CD4-positive, CD25-positive, alpha-beta regulatory T cell (primary cell): ENCODE results near the gene TM4SF1. TPM values are rescaled to one million over a fixed set of nuclear protein-coding genes. Genes with fewer than 3 reads are reported as not detected.

ENCODE experiments used
- ATAC-seq, 2 donors: fragments of 150-1000 bp; cut with Tn5 transposase; one replicate each; pipeline ENCODE4 v1.10.0; 2021; ENCODE audit warnings: low read depth in 2 of 2, moderate number of reproducible peaks in 2 of 2, moderate library complexity in 1 of 2
- DNase-seq, 3 donors: peaks; one replicate each; pipeline versions ENCODE4 v3.0.0 to v3.0.0-alpha.2; 2012 to 2022; ENCODE audit warnings: mixed read lengths in 1 of 3
- H3K27ac ChIP-seq: one replicate; pipeline ENCODE4 v1.7.0; 2013; ENCODE audit warnings: mild to moderate bottlenecking, low read length; ENCODE audit not compliant: insufficient read depth, poor library complexity, severe bottlenecking
- H3K27me3 ChIP-seq: one replicate; pipeline ENCODE4 v1.7.0; 2013; ENCODE audit warnings: low read length; ENCODE audit not compliant: control insufficient read depth, insufficient read depth
- H3K36me3 ChIP-seq: one replicate; pipeline ENCODE4 v1.7.0; 2013; ENCODE audit warnings: mild to moderate bottlenecking, low read length, moderate library complexity; ENCODE audit not compliant: control insufficient read depth, insufficient read depth
- H3K4me1 ChIP-seq: 2 replicates; pipeline ENCODE4 v1.7.0; 2013; ENCODE audit warnings: mild to moderate bottlenecking, low read length; ENCODE audit not compliant: insufficient read depth, control insufficient read depth, poor library complexity, severe bottlenecking
- H3K4me3 ChIP-seq: one replicate; pipeline ENCODE4 v1.7.0; 2013; ENCODE audit warnings: low read depth, mild to moderate bottlenecking, low read length, moderate library complexity
- H3K9me3 ChIP-seq, 2 experiments: 1 replicate in 1 of 2; 2 replicates in 1 of 2; pipeline ENCODE4 v1.7.0; 2013; ENCODE audit warnings: low read length in 2 of 2, mild to moderate bottlenecking in 1 of 2, moderate library complexity in 1 of 2; ENCODE audit not compliant: control insufficient read depth in 2 of 2
- H3K27ac Mint-ChIP-seq, 3 donors: one replicate each; pipeline ENCODE4 v1.8.0; 2020 to 2022; ENCODE audit warnings: mild to moderate bottlenecking in 3 of 3, mixed read lengths in 3 of 3, moderate library complexity in 2 of 3
- H3K27me3 Mint-ChIP-seq: one replicate; pipeline ENCODE4 v1.8.0; 2022; ENCODE audit warnings: mild to moderate bottlenecking, mixed read lengths
- H3K36me3 Mint-ChIP-seq: one replicate; pipeline ENCODE4 v1.8.0; 2020; ENCODE audit warnings: mixed read lengths
- H3K4me1 Mint-ChIP-seq, 4 donors: one replicate each; pipeline ENCODE4 v1.8.0; 2020 to 2022; ENCODE audit warnings: mixed read lengths in 4 of 4, mild to moderate bottlenecking in 1 of 4
- H3K4me3 Mint-ChIP-seq, 4 donors: one replicate each; pipeline ENCODE4 v1.8.0; 2020 to 2022; ENCODE audit warnings: mild to moderate bottlenecking in 4 of 4, mixed read lengths in 4 of 4, moderate library complexity in 3 of 4
- H3K9me3 Mint-ChIP-seq, 7 donors: one replicate each; pipeline ENCODE4 v1.8.0; 2020 to 2022; ENCODE audit warnings: mixed read lengths in 7 of 7, mild to moderate bottlenecking in 3 of 7, moderate library complexity in 2 of 7
- polyA plus RNA-seq, 4 donors: library from polyadenylated mRNA; unstranded; fragments of 300-500 nt; fragmentation: Illumina TruSeq; gene quantifications; one replicate each; pipeline ENCODE4 v1.2.3, GENCODE V29; 2021
- total RNA-seq: library from RNA; stranded (reverse); gene quantifications from one replicate; pipeline ENCODE4 v1.2.3, GENCODE V29; 2022

Gene TM4SF1
- total and polyA plus RNA-seq, 5 donors from 2014 or later: 0.44 TPM; not detected in 4

GRCh38 chr3:149401926-149402310 is 24.5 kb upstream of the TM4SF1 start:
- Histone ChIP-seq H3K27me3 (peaks cover 2% of the 10 kb centered on the region), H3K4me3 (no peak overlapping the region), H3K4me1 (no peaks in the 10 kb centered on the region), H3K36me3 (no peaks in the 10 kb centered on the region), H3K9me3 (no peaks in the 10 kb centered on the region), H3K27ac (no peak overlapping the region)
- no peak overlapping the region for H3K27ac Mint-ChIP-seq
- H3K27me3 Mint-ChIP-seq: peaks cover 21% of the 10 kb centered on the region
- H3K4me3 Mint-ChIP-seq: no peak overlapping the region
- ATAC-seq: no peak
- DNase-seq: no peak
- H3K36me3 Mint-ChIP-seq: no peaks in the 10 kb centered on the region
- no peaks in the 10 kb centered on the region for H3K4me1 Mint-ChIP-seq
- H3K9me3 Mint-ChIP-seq: peaks cover 0 to 1% (median 0%) of the 10 kb centered on the region in 7 donors

GRCh38 chr3:149401212-149401925 is 23.9 kb upstream of the TM4SF1 start:
- H3K27ac Mint-ChIP-seq: no peak overlapping the region

GRCh38 chr3:149400645-149401044 is 23.2 kb upstream of the TM4SF1 start:
- Mint-ChIP-seq H3K4me3 (no peak overlapping the region), H3K27ac (no peak overlapping the region), H3K36me3 (no peaks in the 10 kb centered on the region), H3K27me3 (peaks cover 13% of the 10 kb centered on the region), H3K4me1 (no peaks in the 10 kb centered on the region), H3K9me3 (peaks cover 0 to 1% (median 0%) of the 10 kb centered on the region in 7 donors)
- no peak for ATAC-seq
- Histone ChIP-seq H3K27me3 (peaks cover 2% of the 10 kb centered on the region), H3K27ac (no peak overlapping the region), H3K4me1 (no peaks in the 10 kb centered on the region), H3K36me3 (no peaks in the 10 kb centered on the region), H3K9me3 (no peaks in the 10 kb centered on the region), H3K4me3 (no peak overlapping the region)
- no peak for DNase-seq

More at GRCh38 chr3:149401212-149401925, 23.9 kb upstream of the TM4SF1 start:
- Mint-ChIP-seq H3K36me3 (no peaks in the 10 kb centered on the region), H3K4me3 (no peak overlapping the region), H3K9me3 (peaks cover 0 to 1% (median 0%) of the 10 kb centered on the region in 7 donors), H3K4me1 (no peaks in the 10 kb centered on the region), H3K27me3 (peaks cover 18% of the 10 kb centered on the region)
- Histone ChIP-seq H3K36me3 (no peaks in the 10 kb centered on the region), H3K4me3 (no peak overlapping the region), H3K4me1 (no peaks in the 10 kb centered on the region), H3K9me3 (no peaks in the 10 kb centered on the region), H3K27ac (no peak overlapping the region), H3K27me3 (peaks cover 2% of the 10 kb centered on the region)
- ATAC-seq (no peak), DNase-seq (no peak)

- peaks cover 0 to 1% (median 0%) of the 10 kb centered on the region in 7 donors for H3K9me3 Mint-ChIP-seq
- Histone ChIP-seq H3K9me3 (no peaks in the 10 kb centered on the region), H3K27me3 (peaks cover 2% of the 10 kb centered on the region), H3K4me3 (no peak overlapping the region), H3K36me3 (no peaks in the 10 kb centered on the region), H3K4me1 (no peaks in the 10 kb centered on the region), H3K27ac (no peak overlapping the region)
- H3K27ac Mint-ChIP-seq: no peak overlapping the region
- H3K36me3 Mint-ChIP-seq: no peaks in the 10 kb centered on the region
- H3K4me1 Mint-ChIP-seq: no peaks in the 10 kb centered on the region
- peaks cover 8% of the 10 kb centered on the region for H3K27me3 Mint-ChIP-seq
- no peak for ATAC-seq
- DNase-seq: no peak
- no peak overlapping the region for H3K4me3 Mint-ChIP-seq
Observed at GRCh38 chr3:149398296-149398695, 20.8 kb upstream of the TM4SF1 start.

- no peaks in the 10 kb centered on the region for H3K36me3 Mint-ChIP-seq
- peaks cover 8% of the 10 kb centered on the region for H3K27me3 Mint-ChIP-seq
- H3K36me3 ChIP-seq: no peaks in the 10 kb centered on the region
- no peak overlapping the region for H3K4me3 ChIP-seq
- ATAC-seq: no peak
- H3K4me1 ChIP-seq: no peaks in the 10 kb centered on the region
- no peaks in the 10 kb centered on the region for H3K4me1 Mint-ChIP-seq
- H3K9me3 Mint-ChIP-seq: peaks cover 0 to 1% (median 0%) of the 10 kb centered on the region in 7 donors
- H3K27me3 ChIP-seq: peaks cover 2% of the 10 kb centered on the region
- no peak for DNase-seq
- H3K27ac Mint-ChIP-seq: no peak overlapping the region
- H3K27ac ChIP-seq: no peak overlapping the region
- H3K9me3 ChIP-seq: no peaks in the 10 kb centered on the region
- H3K4me3 Mint-ChIP-seq: no peak overlapping the region
Observed at GRCh38 chr3:149397528-149397927, 20.1 kb upstream of the TM4SF1 start.

GRCh38 chr3:149396476-149396875 is 19.0 kb upstream of the TM4SF1 start:
- Mint-ChIP-seq H3K27ac (no peak overlapping the region), H3K4me3 (no peak overlapping the region), H3K36me3 (no peaks in the 10 kb centered on the region), H3K27me3 (peaks cover 14% of the 10 kb centered on the region), H3K4me1 (no peaks in the 10 kb centered on the region), H3K9me3 (peaks cover 0 to 1% (median 0%) of the 10 kb centered on the region in 7 donors)
- Histone ChIP-seq H3K9me3 (no peaks in the 10 kb centered on the region), H3K27ac (no peak overlapping the region), H3K4me1 (no peaks in the 10 kb centered on the region), H3K36me3 (no peaks in the 10 kb centered on the region), H3K4me3 (no peak overlapping the region), H3K27me3 (peaks cover 2% of the 10 kb centered on the region)
- ATAC-seq: no peak
- DNase-seq: no peak

GRCh38 chr3:149395107-149396089 is 17.9 kb upstream of the TM4SF1 start:
- H3K9me3 ChIP-seq: no peaks in the 10 kb centered on the region
- no peak overlapping the region for H3K4me3 Mint-ChIP-seq
- H3K9me3 Mint-ChIP-seq: peaks cover 0 to 1% (median 0%) of the 10 kb centered on the region in 7 donors
- H3K4me3 ChIP-seq: no peak overlapping the region
- H3K27me3 ChIP-seq: peaks cover 2% of the 10 kb centered on the region
- peaks cover 14% of the 10 kb centered on the region for H3K27me3 Mint-ChIP-seq
- H3K36me3 ChIP-seq: no peaks in the 10 kb centered on the region
- H3K36me3 Mint-ChIP-seq: no peaks in the 10 kb centered on the region
- H3K4me1 ChIP-seq: no peaks in the 10 kb centered on the region
- H3K27ac ChIP-seq: no peak overlapping the region
- no peaks in the 10 kb centered on the region for H3K4me1 Mint-ChIP-seq
- DNase-seq (no peak), ATAC-seq (no peak)
- no peak overlapping the region for H3K27ac Mint-ChIP-seq
